Ovary (tissue), 3 donors: ENCODE measurements around the gene TSSC4.

Experiments used
- CTCF ChIP-seq, 3 donors: fragments of 450-650 bp in 2 of 3; fragments of 200-600 bp in 1 of 3; IDR thresholded peaks; one replicate each; pipeline versions ENCODE4 v1.5.1 to v1.8.0; 2016 to 2022; ENCODE audit warnings: antibody characterized with exemption in 3 of 3, mild to moderate bottlenecking in 1 of 3
- EP300 ChIP-seq: sonication (generic); formaldehyde crosslinking; IDR thresholded peaks from one replicate; pipeline ENCODE4 v1.6.1; 2017; ENCODE audit warnings: antibody characterized with exemption
- POLR2A ChIP-seq: fragments of 450-650 bp; IDR thresholded peaks from one replicate; pipeline ENCODE4 v1.6.1; 2017; ENCODE audit warnings: antibody characterized with exemption, mild to moderate bottlenecking, moderate library complexity
- donor health status: DM: no; HTN: no; CAD: no.

- no peak for TF ChIP-seq CTCF (IDR thresholded peaks at IDR 0.05)
- TF ChIP-seq EP300 = no peak
- no peak for TF ChIP-seq POLR2A
These were observed 972 bp upstream of the TSSC4 start for GRCh38 chr11:2399488-2400068.
